Duodenal mucosa (tissue), 2 donors: Measurements from ENCODE around the gene KIF13A.
"Not testable (repeated sequence)": the region's sequence is repeated elsewhere in the genome, so short reads cannot be mapped to it uniquely, and the experiment has no call there.

ENCODE experiments used
- H3K27ac ChIP-seq: one replicate; pipeline ENCODE4 v1.7.0; 2013; ENCODE audit warnings: low read depth, low read length
- H3K27me3 ChIP-seq, 2 donors: one replicate each; pipeline ENCODE4 v1.7.0; 2013; ENCODE audit warnings: low read length in 2 of 2, control low read depth in 1 of 2; ENCODE audit not compliant: insufficient read depth in 2 of 2, control insufficient read depth in 1 of 2
- H3K36me3 ChIP-seq, 2 donors: one replicate each; pipeline ENCODE4 v1.7.0; 2013; ENCODE audit warnings: low read length in 2 of 2, control low read depth in 1 of 2; ENCODE audit not compliant: insufficient read depth in 2 of 2, control insufficient read depth in 1 of 2
- H3K4me1 ChIP-seq, 2 donors: one replicate each; pipeline ENCODE4 v1.7.0; 2013; ENCODE audit warnings: low read length in 2 of 2, control low read depth in 1 of 2; ENCODE audit not compliant: insufficient read depth in 2 of 2, control insufficient read depth in 1 of 2
- H3K4me3 ChIP-seq, 2 donors: one replicate each; pipeline ENCODE4 v1.7.0; 2013; ENCODE audit warnings: low read length in 2 of 2, low read depth in 1 of 2
- H3K9ac ChIP-seq, 2 donors: one replicate each; pipeline ENCODE4 v1.7.0; 2013; ENCODE audit warnings: low read length in 2 of 2, low read depth in 1 of 2
- H3K9me3 ChIP-seq, 2 donors: one replicate each; pipeline ENCODE4 v1.7.0; 2013; ENCODE audit warnings: low read length in 2 of 2, control low read depth in 1 of 2; ENCODE audit not compliant: control insufficient read depth in 1 of 2

Gene KIF13A

DNA sequence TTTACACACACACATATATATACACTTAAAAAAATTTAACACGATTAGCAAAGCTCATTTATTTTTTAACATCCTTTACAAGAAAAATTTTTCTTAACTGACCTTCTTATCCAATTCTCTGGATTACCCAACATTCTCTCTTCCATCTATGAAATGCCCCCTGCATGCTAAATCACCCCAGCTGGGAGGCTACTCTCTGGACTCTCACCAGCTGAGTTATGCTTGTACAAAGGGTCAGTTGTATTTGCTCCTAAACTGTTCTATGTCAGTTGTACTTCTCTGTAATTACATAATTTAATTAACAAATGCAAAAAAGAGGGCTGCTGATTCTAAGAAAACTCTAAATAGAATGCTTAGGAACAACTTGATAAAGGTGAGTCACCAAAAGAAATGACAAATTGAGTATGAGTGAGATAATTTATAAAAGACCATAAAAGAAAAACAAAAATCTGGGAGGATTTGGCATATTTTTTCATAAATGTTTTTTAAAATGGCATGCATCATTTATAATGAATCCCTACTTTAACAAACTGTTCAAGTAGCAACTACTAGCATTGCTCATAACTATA is 120.5 kb downstream of the KIF13A start:
- Histone ChIP-seq H3K4me3 (no peak overlapping the region), H3K36me3 (no peaks in the 10 kb centered on the region), H3K9ac (no peak overlapping the region), H3K27me3 (no peaks in the 10 kb centered on the region), H3K4me1 (no peaks in the 10 kb centered on the region), H3K27ac (no peak overlapping the region), H3K9me3 (no peaks in the 10 kb centered on the region)

- Histone ChIP-seq H3K4me1 (no peaks in the 10 kb centered on the region), H3K9me3 (no peaks in the 10 kb centered on the region), H3K27ac (no peak overlapping the region), H3K36me3 (no peaks in the 10 kb centered on the region), H3K9ac (no peak overlapping the region), H3K4me3 (no peak overlapping the region), H3K27me3 (no peaks in the 10 kb centered on the region)
Measured at GRCh38 chr6:17865798-17866725, 121.4 kb downstream of the KIF13A start.

- Histone ChIP-seq H3K36me3 (no peaks in the 10 kb centered on the region), H3K4me3 (no peak overlapping the region), H3K9me3 (no peaks in the 10 kb centered on the region), H3K4me1 (no peaks in the 10 kb centered on the region), H3K27ac (no peak overlapping the region), H3K9ac (no peak overlapping the region), H3K27me3 (no peaks in the 10 kb centered on the region)
Measured at GRCh38 chr6:17865243-17865642, 122.2 kb downstream of the KIF13A start.

- H3K27me3 ChIP-seq: no peaks in the 10 kb centered on the region
- H3K9ac ChIP-seq: no peak overlapping the region
- no peak overlapping the region for H3K4me3 ChIP-seq
- no peaks in the 10 kb centered on the region for H3K4me1 ChIP-seq
- H3K9me3 ChIP-seq: no peaks in the 10 kb centered on the region
- no peaks in the 10 kb centered on the region for H3K36me3 ChIP-seq
- no peak overlapping the region for H3K27ac ChIP-seq
Measured at GRCh38 chr6:17863901-17864754, 123.3 kb downstream of the KIF13A start.

- Histone ChIP-seq H3K4me1 (no peaks in the 10 kb centered on the region), H3K36me3 (no peaks in the 10 kb centered on the region), H3K9me3 (no peaks in the 10 kb centered on the region), H3K4me3 (no peak overlapping the region), H3K27ac (no peak overlapping the region), H3K27me3 (no peaks in the 10 kb centered on the region), H3K9ac (no peak overlapping the region)
Measured at GRCh38 chr6:17861361-17861760, 126.1 kb downstream of the KIF13A start.

DNA sequence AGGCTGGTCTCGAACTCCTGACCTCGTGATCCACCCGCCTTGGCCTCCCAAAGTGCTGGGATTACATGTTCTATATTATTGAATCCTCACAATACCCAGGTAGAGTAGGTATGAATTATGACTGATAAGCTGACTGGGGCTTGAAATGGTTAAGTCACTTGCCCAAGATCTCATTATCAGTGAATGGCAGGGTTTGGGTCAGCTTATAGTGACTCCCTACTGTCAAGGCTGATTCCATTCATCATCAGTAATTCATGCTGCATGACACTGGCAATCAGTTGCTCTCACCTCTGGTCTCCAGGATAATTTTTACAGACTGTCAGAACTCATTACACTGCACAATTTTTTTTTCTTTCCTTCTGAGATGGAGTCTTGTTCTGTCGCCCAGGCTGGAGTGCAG is 127.6 kb downstream of the KIF13A start:
- H3K9ac ChIP-seq: no peak overlapping the region
- no peak overlapping the region for H3K27ac ChIP-seq
- H3K4me1 ChIP-seq: no peaks in the 10 kb centered on the region
- peaks cover 0 to 4% of the 10 kb centered on the region in 2 donors for H3K36me3 ChIP-seq
- no peaks in the 10 kb centered on the region for H3K9me3 ChIP-seq
- no peaks in the 10 kb centered on the region for H3K27me3 ChIP-seq
- H3K4me3 ChIP-seq: no peak overlapping the region

DNA sequence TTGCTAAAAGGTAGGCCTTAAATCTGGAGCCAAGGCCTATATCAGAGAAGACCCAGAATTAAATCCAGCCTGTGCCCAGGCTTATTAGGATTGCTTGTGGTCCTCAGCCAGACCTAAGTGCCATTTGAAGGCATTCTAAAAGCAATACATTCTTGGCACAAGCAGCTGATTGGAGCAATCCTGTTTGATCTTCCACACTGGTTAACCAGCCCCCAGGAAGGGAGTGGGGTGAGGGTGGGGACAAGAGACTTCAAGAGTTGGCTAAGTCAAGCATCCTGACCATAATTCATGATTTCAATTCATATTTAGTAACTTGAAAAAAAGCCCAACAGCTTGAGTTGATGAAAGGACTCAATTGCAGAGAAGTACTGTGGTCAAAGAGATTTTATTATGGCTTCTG is 128.9 kb downstream of the KIF13A start:
- Histone ChIP-seq H3K4me1 (no peaks in the 10 kb centered on the region), H3K4me3 (no peak overlapping the region), H3K9ac (no peak overlapping the region), H3K27me3 (no peaks in the 10 kb centered on the region), H3K9me3 (no peaks in the 10 kb centered on the region), H3K36me3 (peaks cover 0 to 4% of the 10 kb centered on the region in 2 donors), H3K27ac (no peak overlapping the region)

DNA sequence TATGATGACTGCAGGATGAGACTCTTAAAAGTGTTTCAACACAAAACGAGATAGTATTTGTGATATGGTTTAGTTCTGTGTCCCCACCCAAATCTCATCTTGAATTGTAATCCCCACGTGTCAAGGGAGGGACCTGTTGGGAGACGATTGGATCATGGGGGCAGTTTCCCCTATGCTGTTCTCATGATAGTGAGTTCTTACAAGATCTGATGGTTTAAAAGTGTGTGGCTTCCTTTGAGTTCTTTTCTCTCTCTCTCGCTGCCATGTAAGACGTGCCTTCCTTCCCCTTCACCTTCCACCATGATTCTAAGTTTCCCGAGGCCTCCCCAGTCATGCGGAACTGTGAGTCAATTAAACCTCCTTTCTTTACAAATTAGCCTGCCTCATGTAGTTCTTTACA is 130.2 kb downstream of the KIF13A start:
- not testable (repeated sequence) for H3K9me3 ChIP-seq, H3K27ac ChIP-seq, H3K4me3 ChIP-seq, H3K36me3 ChIP-seq, H3K27me3 ChIP-seq, H3K9ac ChIP-seq, H3K4me1 ChIP-seq

GRCh38 chr6:17856306-17856705 is 131.1 kb downstream of the KIF13A start:
- no peak overlapping the region for H3K27ac ChIP-seq
- no peak overlapping the region for H3K9ac ChIP-seq
- H3K9me3 ChIP-seq: no peaks in the 10 kb centered on the region
- H3K4me3 ChIP-seq: no peak overlapping the region
- H3K36me3 ChIP-seq: peaks cover 0 to 9% of the 10 kb centered on the region in 2 donors
- no peaks in the 10 kb centered on the region for H3K27me3 ChIP-seq
- H3K4me1 ChIP-seq: no peaks in the 10 kb centered on the region

- Histone ChIP-seq H3K4me3 (no peak overlapping the region), H3K36me3 (peaks cover 4 to 18% of the 10 kb centered on the region in 2 donors), H3K27me3 (no peaks in the 10 kb centered on the region), H3K9ac (no peak overlapping the region), H3K27ac (no peak overlapping the region), H3K9me3 (no peaks in the 10 kb centered on the region), H3K4me1 (no peaks in the 10 kb centered on the region)
Measured at GRCh38 chr6:17855381-17855780, 132.1 kb downstream of the KIF13A start.
